GM21381 (cell line): ENCODE data around the gene PKD1.

Experiments used
- ATAC-seq: cut with Tn5 transposase; IDR thresholded peaks from one replicate; pipeline ENCODE4 v1.9.1; 2021; ENCODE audit warnings: mild to moderate bottlenecking, moderate library complexity; ENCODE audit not compliant: unreplicated experiment

Gene PKD1

DNA sequence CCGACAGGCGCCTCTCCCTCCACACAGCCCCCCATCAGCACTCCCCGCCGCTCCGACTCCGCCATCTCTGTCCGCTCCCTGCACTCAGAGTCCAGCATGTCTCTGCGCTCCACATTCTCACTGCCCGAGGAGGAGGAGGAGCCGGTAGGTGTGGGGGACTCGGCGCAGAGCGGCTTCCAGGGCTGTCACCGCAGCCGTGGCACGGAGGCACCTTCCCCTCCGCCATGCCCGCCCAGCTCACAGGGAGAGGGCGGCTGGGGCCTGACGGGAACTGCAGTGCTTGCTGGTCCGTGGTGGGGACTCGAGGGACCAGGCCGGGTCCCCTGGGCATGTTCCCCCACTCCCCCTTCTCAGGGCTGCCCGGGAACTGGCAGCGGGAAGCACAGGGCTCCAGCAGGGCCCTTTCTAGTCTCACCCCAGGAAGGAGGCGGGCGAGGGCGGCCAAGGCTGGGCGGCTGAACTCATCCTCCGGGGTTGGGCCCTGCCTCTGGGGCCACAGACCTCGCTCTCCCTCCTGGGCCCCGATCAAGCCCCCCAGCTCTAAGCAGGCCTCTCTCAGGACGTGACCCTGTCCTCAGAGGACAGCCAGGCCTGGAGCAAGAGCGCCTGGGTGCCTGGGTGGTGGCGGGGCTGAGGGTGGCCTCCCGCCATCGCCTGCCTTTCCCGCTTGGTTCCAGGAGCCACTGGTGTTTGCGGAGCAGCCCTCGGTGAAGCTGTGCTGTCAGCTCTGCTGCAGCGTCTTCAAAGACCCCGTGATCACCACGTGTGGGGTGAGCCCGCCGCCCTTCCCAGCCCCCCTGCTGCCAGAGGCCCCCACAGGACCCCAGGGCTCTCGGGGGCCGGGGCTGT is 35.1 kb upstream of the PKD1 start:
- ATAC-seq = no peak

GRCh38 chr16:2170080-2170479 is 34.4 kb upstream of the PKD1 start:
- no peak for ATAC-seq

DNA sequence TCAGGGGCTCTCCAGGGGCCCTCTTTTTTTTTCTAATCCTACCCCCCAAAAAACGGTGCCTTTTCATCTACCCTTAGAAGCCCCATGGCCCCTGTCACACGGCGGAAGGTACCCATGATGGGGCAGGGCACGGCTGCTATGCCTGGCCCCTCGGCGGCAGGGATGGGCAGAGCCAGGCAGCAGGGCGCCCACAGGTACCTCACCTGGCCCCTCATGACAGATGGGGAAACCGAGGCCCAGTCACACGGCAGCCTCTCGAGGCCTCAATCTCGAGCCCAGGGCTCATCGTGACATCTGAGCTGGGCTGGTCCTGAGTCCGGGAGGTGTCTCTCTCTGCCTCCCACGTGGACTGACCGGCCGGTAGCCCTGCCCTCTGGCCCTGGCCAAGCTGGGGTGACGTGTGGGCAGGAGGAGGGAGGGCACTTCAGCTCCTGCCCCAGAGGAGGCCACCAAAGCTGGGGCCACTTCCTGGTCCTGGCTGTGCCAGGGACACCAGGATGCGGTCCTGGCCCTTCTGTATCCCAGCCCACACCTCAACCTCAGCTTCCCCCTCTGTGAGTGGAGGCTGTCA is 31.5 kb upstream of the PKD1 start:
- ATAC-seq = no peak

- ATAC-seq = no peak
Measured at GRCh38 chr16:2166263-2167067, 30.8 kb upstream of the PKD1 start.

DNA sequence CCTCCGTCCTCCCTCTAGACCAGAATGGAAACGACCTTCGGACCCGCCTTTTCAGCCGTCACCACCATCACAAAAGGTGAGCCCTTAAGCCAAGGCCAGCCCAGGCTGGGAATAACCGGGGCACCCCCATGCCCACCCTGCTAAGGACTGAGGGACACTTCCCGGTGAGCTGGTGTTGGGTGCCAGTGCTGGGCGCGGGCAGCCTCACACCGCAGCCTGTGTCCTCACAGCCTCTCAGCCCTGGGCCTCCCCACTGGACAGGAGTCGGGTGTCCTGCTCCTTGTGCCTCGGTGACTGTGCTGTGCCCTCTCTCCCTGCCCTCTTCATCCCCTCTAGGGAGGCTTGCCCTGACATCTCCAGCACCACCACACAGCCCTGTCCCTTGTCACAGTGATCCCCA is 30.2 kb upstream of the PKD1 start:
- no peak for ATAC-seq

DNA sequence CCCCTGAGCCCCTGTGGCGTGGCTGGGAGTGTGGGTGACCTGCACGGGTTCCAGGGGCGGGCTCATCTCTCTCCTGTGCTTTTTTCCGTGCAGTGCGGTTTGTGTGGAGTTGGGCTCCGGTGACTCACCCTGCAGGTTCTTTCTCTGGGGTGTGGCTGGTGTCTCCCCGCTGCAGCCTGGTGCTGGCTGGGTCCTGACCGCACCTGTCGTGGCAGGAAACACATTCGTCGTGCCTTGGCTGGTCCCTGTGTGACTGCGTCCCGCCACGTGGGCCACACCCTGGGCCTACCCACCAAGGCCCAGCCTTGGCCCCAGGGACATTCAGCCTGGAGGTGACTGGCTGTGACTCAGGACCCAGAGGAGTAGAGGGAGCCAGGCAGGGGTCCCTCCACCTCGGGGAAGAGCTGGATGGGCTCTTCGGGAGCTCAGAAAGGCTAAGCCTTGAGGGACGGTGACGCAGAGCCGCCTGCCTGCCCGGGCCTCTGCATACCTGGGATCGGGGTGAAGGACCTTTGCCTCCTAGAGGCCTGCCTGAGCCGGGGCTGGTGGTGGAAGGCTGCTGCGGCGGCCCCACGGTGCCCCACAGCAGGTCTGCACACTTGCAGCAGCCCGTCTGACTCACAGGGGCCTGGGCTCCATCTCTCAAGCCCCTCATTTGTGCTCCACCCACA is 27.6 kb upstream of the PKD1 start:
- no peak for ATAC-seq

- no peak for ATAC-seq
Measured at GRCh38 chr16:2162676-2163118, 27.0 kb upstream of the PKD1 start.

GRCh38 chr16:2161911-2162310 is 26.2 kb upstream of the PKD1 start:
- no peak for ATAC-seq

- no peak for ATAC-seq
Measured at GRCh38 chr16:2160915-2161551, 25.3 kb upstream of the PKD1 start.

- ATAC-seq = no peak
Measured at GRCh38 chr16:2159175-2159838, 23.6 kb upstream of the PKD1 start.

DNA sequence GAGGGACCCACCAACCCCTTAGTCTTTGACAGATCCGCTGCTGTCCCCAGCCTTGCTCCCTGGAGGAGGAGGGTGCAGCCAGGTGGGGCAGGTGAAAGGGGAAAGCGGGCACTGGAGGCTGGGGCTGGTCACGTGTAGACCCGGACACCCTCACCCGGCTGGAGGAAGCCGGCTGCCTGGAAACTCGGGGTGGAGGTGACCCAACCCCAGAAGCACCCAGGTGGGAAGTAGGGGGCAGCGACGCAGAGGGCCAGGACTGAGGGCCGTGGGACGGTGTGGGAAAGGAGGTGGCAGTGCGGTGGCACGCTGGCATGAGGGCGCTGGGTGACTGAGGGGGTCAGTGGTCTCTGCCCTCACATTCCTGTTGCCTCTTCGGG is 22.6 kb upstream of the PKD1 start:
- ATAC-seq = no peak

GRCh38 chr16:2157480-2158261 is 22.0 kb upstream of the PKD1 start:
- no peak for ATAC-seq

GRCh38 chr16:2156849-2157224 is 21.1 kb upstream of the PKD1 start:
- ATAC-seq = no peak

GRCh38 chr16:2155977-2156848 is 20.5 kb upstream of the PKD1 start:
- no peak for ATAC-seq

DNA sequence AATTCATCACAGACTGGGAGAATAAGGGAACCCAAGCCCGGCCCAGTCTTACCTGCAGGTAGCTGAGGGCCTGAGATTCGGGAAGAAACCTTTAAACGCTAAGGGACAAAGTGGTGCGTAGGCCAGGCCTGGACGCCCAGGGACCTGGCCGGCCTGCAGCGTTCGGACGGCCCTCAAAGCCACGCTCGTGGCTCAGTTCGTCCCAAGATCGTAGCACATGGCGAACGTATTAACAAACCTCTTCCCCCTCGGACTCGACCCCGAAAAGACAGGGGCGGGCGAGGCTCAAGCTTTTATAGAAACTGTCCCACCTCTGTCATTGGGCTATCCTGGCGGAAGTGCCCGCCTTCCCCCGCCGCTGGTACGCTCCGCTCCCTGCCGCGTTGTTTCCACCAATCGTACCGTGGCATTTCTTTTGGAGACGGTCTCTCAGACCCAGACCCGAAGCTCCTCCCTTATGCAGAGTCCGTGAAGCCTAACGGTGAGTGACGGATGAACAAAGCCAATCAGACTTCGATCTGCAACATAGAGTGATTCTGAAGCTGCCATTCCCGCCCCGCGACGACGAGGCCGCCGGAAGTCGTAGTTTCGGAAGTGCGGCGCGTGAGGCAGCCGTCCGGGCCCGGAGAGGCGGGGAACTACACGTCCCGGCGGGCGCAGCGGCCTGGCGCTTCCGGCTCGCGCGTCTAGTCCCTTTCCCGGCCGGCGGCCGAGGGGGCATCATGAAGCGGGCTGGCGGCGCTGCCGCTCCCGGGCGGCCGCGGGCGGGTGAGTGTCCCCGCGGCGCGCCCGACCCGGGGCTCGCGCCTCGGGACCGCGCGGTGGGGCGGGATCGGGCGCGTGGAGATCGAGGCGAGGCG is 19.6 kb upstream of the PKD1 start, which contains the start of gene TRAF7:
TRAF7 (plus strand) TSS at position 692 of the 860 bp plus-strand sequence. CDS start 8,139 bp downstream, outside the sequence.
- ATAC-seq = peak; percentile 89

DNA sequence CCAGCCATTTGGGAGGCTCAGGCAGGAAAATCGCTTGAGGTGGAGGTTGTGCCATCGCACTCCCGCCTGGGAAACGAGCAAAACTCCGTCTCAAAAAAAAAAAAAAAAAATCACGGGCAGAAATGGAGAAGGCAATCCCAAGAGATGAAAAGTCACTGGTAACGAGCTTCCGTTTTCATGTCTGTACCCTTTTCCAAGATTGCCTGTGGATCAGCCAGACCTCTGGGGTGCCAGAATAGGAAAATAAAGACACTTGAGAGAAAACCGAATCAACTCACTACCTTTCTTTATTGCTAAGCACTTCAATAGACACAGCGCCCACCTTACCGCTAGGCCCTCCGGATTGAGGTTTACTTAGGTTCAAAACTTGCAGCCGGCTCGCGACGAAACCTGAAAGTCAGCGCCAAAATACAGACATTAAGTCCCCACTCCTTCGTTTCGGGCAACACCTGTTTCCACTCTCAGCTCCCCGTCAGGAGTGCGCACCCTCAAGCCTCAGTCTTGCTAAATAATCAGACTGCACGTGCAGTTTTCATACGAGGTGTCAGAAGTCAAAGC is 18.9 kb upstream of the PKD1 start:
- no peak for ATAC-seq
